ENCODE data around the gene EMSY. TPM values are rescaled to one million over a fixed set of nuclear protein-coding genes. Genes with fewer than 3 reads are reported as not detected.

Gene EMSY
- total and polyA plus RNA-seq, 12 donors, result 7.0 to 48.0 (median 16.4) TPM

DNA sequence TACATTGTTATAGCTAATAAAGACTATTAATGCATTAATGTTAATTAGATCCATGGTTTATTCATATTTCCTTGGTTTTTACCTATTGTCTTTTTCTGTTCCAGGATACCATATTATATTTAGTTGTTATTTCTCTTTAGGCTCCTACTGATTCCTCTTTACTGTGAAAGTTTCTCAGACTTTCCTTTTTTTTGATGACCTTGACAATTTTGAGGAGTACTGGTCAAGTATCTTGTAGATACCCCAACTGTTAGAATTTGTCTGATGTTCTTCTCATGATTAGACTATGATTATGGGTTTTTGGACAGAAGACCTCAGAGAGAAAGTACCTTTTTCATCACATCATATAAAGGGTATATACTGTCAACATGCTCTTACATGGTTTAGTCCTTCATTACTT is 26.6 kb downstream of the EMSY start:
- Histone ChIP-seq H3K9me3 (replicated peaks in 1 of 3) (no peaks in the 10 kb centered on the region), H3K36me3 (replicated peaks in 1 of 2) (peaks cover 4 to 26% of the 10 kb centered on the region in 2 donors), H3K27ac (no peak overlapping the region), H3K4me1 (replicated peaks in 1 of 2) (no peaks in the 10 kb centered on the region), H3K27me3 (no peaks in the 10 kb centered on the region), H3K4me3 (no peak overlapping the region)
- TF ChIP-seq, protein P1, sequence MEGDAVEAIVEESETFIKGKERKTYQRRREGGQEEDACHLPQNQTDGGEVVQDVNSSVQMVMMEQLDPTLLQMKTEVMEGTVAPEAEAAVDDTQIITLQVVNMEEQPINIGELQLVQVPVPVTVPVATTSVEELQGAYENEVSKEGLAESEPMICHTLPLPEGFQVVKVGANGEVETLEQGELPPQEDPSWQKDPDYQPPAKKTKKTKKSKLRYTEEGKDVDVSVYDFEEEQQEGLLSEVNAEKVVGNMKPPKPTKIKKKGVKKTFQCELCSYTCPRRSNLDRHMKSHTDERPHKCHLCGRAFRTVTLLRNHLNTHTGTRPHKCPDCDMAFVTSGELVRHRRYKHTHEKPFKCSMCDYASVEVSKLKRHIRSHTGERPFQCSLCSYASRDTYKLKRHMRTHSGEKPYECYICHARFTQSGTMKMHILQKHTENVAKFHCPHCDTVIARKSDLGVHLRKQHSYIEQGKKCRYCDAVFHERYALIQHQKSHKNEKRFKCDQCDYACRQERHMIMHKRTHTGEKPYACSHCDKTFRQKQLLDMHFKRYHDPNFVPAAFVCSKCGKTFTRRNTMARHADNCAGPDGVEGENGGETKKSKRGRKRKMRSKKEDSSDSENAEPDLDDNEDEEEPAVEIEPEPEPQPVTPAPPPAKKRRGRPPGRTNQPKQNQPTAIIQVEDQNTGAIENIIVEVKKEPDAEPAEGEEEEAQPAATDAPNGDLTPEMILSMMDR (IDR thresholded peaks at IDR 0.05), result no peak
- TF ChIP-seq POLR2A (IDR thresholded peaks at IDR 0.05), result no peak
- no peak for DNase-seq
- intact Hi-C loops (cut with DNase I), result no loop called here

DNA sequence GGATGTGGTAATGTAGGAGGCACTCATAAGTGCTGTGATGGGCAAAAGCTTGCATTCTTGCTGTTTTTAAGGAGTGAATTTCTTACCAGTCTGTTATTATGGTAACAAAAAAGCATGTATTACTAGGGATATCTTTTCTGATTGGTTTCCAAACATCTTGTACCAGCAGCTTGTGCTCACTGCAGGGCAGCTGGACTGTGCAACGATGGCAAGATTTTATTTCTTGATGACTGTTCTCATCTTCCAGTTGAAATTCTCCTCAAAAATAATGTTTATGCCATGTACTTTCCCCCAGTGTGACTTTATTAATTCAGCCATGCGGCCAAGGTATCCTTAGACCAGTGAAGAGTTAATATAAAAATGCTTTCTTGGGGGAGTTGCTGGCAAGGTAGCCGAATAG is 35.4 kb downstream of the EMSY start:
- Histone ChIP-seq H3K9me3 (replicated peaks in 1 of 3) (no peaks in the 10 kb centered on the region), H3K36me3 (replicated peaks in 1 of 2) (peaks cover 0 to 3% of the 10 kb centered on the region in 2 donors), H3K27me3 (no peaks in the 10 kb centered on the region), H3K27ac (no peak overlapping the region), H3K4me3 (no peak overlapping the region), H3K4me1 (replicated peaks in 1 of 2) (no peaks in the 10 kb centered on the region)
- intact Hi-C loops (cut with DNase I), result no loop called here
- no peak for DNase-seq
- TF ChIP-seq POLR2A (IDR thresholded peaks at IDR 0.05), result no peak
- TF ChIP-seq, protein P1 (IDR thresholded peaks at IDR 0.05), result no peak
- WGBS, 4 donors, result 93 to 100% (median 96%) methylated on average over 3 of the region's 3 CpGs

DNA sequence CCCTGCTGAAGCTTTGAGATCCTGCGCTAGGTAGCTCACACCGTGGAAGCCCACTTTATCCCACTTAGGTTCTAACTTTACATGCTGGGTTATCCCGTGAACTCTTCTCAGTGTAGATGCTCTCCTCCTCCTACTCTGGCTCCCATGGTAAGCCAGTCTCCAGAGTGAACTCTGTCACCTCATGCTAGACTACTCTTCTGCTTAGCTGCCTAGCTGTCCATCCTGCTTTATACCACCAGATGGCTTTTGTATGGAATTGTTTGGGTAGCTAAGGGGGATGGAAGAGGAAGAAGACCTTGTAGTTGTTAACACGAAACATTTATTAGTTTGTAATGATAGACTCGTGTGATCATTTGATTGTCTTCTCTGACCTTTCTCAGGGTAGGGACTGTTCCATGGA is 46.8 kb downstream of the EMSY start:
- WGBS, 4 donors, result 93 to 95% (median 95%) methylated on average over 5 of the region's 5 CpGs
- Histone ChIP-seq H3K4me3 (no peak overlapping the region), H3K27me3 (no peaks in the 10 kb centered on the region), H3K9me3 (replicated peaks in 1 of 3) (no peaks in the 10 kb centered on the region), H3K4me1 (replicated peaks in 1 of 2) (no peaks in the 10 kb centered on the region), H3K36me3 (replicated peaks in 1 of 2) (peaks cover 0 to 8% of the 10 kb centered on the region in 2 donors), H3K27ac (no peak overlapping the region)
- no peak for TF ChIP-seq POLR2A (IDR thresholded peaks at IDR 0.05)
- TF ChIP-seq, protein P1 (IDR thresholded peaks at IDR 0.05), result no peak
- intact Hi-C loops (cut with DNase I), result no loop called here
- DNase-seq, result no peak

DNA sequence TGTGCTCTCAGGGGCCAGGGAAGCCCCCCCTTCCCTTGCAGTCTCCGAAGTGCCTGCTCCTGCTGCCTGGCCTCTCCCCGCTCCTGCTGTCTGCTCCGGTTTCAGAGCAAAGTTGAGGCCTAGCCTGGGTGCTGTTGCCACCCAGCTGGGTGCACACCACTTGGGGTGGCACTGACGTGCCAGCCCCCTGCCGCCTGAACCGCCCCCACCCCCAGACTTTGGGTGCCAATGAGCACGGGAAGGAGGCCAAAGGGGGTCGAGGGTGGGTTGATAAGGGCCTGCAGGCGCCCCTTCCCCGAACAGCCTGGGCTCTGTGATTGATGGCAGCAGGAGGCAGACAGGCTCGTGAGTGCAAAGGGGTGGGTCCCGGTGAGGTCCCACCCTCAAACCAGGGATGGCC is 48.2 kb downstream of the EMSY start:
- Histone ChIP-seq H3K9me3 (replicated peaks in 1 of 3) (no peaks in the 10 kb centered on the region), H3K4me1 (replicated peaks in 1 of 2) (no peaks in the 10 kb centered on the region), H3K36me3 (replicated peaks in 1 of 2) (peaks cover 0 to 8% of the 10 kb centered on the region in 2 donors), H3K27ac (no peak overlapping the region), H3K27me3 (no peaks in the 10 kb centered on the region), H3K4me3 (no peak overlapping the region)
- WGBS, 4 donors, result 87 to 94% (median 92%) methylated on average over 10 to 12 of the region's 12 CpGs
- TF ChIP-seq, protein P1 (IDR thresholded peaks at IDR 0.05), result no peak
- no peak for TF ChIP-seq POLR2A (IDR thresholded peaks at IDR 0.05)
- intact Hi-C loops (cut with DNase I), result no loop called here
- DNase-seq, result no peak

Data from adrenal gland (tissue), 12 donors.